NCI-H2107 (cell line): ENCODE data around the gene GNAI1.

Source experiments
- DNase-seq: peaks from one replicate; lab custom pipeline; 2025; lab: John Stamatoyannopoulos, UW

The GNAI1 gene

DNA sequence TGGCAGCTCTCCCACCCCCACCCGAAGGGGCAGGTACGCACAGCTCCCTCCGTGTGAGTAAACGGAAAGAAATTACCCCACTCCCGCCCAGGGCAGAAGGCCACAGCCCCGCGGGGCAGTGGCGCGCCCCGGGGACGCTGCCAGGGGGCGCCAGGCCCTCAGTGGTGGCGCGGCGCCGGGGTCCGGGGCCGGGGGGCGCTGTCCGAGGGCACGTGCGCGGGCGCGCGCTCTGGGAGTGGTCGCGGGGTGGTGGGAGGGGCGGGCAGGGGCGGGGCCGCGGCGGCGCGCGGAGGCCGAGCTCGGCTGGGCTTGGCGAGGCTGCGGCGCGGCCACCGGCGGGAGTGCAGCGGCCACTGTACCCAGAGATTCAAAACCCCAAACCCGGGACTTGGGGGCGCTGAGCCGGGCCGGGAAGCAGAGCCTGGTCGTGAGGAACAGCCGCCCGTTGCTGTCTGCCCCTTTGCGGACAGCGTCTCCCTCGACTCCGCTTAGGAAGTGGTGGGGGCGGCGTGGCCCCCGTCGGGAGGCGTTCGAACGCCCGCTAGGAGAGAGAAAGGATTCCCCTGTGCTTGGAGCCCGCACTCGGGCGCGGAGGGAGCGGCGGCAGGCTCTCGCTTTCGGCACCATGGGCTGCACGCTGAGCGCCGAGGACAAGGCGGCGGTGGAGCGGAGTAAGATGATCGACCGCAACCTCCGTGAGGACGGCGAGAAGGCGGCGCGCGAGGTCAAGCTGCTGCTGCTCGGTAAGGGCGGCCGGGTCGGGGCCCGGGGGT is at the start of gene GNAI1:
TSS of gene GNAI1 (plus strand) at position 296 of the 773 bp plus-strand sequence. CDS start at position 626, 330 bp downstream.
- peak; percentile 75 for DNase-seq

DNA sequence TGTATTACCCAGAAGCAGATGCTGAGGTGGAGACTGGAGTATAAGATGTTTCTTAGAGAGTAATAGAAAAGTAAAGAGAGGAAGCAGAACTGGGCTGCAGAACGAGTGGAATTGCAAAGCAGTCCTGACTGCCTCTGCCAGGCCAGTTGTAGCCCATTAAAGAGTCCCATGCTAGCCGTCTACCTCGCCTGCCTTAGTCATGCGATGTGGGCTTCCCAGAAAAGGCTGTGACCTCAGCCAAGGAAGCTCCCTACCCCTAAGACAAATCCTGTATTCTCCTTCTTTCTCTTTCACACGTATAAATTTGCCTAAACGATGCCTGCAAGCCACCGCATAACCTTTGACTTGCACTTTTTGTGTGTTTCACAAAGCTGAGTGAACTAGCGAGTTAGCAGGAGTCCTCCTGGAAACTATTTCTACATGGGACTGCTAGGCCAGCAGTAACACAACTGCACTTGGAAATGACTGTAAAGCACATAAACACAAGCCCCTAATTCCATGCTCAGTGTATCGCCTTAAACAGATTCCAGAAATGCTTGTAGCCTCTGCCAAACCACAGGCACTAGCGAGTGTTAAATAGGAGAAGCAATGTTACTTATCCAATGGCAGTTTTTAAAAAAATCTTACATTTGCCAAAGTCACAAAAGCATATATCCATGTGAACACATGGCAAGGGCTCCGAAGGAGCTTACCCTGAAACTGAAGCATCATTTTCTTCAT is 47.4 kb upstream of the GNAI1 start:
- DNase-seq = no peak

DNA sequence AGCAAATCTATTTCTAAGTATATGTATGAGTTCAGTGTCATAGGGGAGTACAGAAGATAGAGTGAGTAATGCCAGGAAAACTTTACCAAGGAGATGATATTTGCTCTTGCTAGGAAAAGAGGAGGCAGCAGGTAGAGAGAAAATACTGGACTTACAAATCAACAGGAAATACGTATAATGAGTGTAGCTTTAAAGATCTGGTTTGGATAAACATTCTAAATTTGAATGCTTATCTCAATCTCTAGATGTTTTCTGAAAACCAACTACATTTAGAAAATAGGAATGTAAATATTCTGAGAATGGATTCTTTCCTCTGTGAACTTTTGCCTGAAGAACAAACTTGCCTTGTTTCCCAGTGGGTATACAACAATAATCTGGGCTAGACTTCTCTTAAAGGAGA is 46.9 kb upstream of the GNAI1 start:
- DNase-seq = no peak

DNA sequence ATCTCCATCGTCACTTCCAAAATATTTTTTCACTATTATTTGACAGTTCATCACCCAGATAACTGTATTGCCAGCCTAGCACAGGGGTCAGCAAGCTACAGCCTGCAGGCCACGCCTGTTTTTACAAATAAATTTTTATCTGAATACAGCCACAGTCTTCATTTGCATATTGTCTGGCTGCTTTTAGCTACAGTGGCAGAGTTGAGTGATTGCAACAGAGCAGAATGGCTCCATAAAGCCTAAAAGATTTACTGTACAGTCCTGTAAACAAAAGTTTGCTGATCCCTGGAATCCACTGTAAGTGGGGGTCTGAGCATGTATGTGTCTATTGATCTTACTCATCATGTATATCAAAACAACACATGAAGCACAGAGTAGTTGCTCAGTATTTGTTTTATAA is 45.9 kb upstream of the GNAI1 start:
- DNase-seq = no peak

GRCh38 chr7:80089366-80089765 is 45.3 kb upstream of the GNAI1 start:
- no peak for DNase-seq

- no peak for DNase-seq
These were observed 41.3 kb upstream of the GNAI1 start for GRCh38 chr7:80093349-80093748.

GRCh38 chr7:80095545-80095944 is 39.1 kb upstream of the GNAI1 start:
- no peak for DNase-seq

GRCh38 chr7:80097756-80098155 is 36.9 kb upstream of the GNAI1 start:
- DNase-seq = no peak

DNA sequence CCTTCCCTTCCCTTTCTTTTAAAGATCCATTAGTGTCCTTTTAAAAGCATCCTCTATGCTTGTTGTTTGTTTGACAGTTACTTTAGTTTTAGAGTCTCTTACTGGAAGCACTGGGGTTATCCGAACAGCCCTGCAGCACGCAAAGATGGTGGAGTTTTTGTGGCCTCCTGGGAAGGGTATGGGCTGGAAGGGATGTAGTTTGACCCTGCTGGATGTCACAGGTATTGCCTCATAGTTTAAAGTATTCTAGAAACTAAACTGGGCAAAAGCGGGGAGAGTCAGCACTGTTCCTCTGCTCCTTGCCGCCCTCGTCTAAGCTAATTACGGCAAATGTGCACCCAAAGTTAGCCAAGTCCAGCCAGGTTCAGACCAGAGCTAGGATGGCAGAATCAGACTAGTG is 35.8 kb upstream of the GNAI1 start:
- no peak for DNase-seq

DNA sequence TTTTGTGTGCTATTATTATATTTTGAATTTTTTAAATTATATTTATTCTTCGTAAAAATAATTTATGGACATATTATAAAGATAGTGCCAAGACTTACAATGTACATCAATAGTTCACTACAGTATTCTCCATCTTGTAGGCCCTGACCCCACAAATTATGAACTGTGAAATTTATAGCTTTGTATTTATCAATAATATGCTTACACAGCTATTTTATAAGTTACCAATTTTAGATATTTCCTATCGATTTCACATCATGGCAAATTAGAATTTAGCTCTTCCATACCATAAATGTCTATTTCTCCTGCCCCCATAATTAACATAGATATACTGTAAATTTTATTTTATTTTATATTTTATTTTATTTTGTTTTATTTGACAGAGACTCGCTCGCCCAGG is 34.4 kb upstream of the GNAI1 start:
- no peak for DNase-seq

DNA sequence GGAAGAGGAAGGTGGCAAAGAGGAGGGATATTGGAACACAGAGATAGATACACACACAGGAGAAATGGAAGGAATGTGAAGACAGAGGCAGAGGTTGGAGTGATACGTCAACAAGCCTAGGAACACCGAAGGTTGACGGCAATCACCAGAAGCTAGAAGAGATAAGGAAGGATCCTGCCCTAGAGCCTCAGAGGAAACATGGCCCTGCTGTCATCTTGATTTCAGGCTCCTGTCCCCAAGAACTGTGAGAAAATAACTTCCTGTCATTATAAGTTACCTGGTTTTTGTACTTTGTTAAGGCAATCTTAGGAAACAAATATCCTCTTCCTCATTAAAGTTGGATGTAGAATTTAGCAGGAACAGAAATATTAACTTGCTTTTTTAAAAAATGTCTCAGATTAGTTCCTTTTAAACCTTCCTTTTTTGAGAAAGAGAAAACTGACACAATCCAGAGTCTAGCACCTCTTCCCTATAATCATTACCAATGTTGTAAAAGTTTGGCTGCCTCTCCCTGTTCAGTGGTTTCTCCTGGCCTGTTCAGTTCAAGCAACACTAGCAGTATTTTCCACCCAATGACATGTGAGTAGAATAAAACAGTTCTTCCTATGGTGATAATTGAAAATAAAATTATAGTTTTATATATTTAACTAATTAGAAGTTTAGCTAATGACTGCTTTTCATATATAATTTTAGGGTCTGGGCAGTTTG is 28.8 kb upstream of the GNAI1 start:
- no peak for DNase-seq

GRCh38 chr7:80106498-80107113 is 28.0 kb upstream of the GNAI1 start:
- no peak for DNase-seq

GRCh38 chr7:80107278-80107677 is 27.4 kb upstream of the GNAI1 start:
- no peak for DNase-seq

- no peak for DNase-seq
These were observed 24.3 kb upstream of the GNAI1 start for GRCh38 chr7:80110376-80110775.

DNA sequence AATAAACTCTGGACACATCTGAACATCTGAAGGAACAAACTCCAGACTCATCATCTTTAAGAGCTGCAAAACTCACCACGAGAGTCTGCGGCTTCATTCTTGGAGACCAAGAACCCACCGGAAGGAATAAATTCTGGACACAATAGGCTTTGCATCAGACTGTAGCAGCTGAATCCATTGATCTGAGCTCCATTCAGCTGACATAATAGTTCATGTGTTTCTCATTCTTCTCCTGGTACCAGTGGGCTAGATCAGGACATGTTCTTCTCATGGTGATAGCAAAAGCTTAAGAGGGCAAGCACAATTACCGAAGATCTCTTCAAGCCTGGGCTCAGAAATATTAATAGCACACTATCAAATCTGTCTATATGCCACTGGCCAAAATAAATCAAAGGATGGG is 20.5 kb upstream of the GNAI1 start:
- no peak for DNase-seq

GRCh38 chr7:80124526-80125264 is 9.9 kb upstream of the GNAI1 start:
- DNase-seq = no peak

DNA sequence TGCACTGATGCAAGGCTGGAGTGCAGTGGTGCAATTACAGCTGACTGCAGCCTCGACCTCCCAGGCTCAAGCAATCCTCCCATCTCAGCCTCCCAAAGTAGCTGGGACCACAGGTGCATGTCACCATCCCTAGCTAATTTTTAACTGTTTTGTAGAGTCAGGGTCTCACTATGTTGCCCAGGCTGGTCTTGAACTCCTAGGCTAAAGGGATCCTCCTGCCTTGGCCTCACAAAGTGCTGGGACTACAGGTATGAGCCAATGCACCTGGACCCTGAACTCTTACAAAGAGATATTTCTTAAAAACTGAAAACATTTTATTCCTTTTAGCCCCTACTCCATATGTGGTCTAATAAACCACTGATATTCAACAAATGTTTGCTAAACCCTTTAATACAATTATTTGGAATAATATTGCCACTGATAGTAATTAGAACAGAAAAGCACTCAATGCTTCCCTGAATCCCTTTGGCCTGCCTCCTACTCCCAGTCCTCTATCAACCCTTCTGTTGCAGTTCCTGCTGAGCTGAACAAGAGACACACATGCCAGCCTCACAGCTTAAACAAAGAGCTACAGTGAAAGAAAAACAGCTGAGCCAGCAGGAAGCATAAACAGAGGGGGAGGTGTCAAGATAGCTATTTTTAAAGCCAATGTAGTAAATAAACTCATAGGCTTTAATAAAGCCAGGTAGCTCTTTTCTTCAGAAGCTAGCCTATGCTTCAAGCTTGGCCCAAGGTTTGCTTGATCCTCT is 7.0 kb upstream of the GNAI1 start:
- peak; percentile 68 for DNase-seq

DNA sequence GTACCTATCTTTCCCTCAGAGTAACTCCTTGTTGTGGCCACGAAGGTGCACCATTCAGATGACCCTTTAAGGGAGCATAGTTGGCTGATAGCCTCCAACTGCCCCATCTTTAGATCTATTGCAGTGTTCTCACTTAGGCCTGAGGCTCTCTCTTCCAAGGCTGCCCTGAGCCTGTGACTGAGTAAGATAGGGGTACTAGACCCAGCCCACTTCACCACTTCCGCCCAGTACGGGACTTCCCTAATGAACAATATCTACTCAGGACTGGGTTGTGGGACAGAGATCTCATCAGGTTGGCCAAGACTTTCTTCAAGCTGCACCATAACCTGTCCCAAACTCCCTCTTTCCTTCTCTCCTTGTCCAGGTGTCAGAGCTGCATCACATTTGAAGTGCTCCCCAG is 5.7 kb upstream of the GNAI1 start:
- no peak for DNase-seq

DNA sequence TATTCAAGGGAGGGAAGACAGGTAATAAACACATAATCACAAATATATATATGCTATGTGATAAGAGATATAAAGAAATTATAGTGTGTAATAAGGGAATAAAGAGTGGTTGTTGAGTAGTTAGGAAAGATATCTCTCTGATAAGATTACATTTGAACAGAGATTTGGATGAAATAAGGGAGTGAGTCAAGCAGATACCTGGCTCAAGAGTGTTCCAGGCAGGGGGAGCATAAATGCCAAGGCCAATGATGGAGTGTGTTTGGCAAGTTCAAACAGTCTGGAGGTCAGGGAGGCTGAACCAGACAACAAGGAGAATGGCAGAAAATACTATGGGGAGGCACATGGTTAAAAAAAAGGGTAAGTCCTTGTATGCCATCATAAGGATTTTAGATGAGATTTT is 4.8 kb upstream of the GNAI1 start:
- DNase-seq = no peak

GRCh38 chr7:80131675-80132435 is 2.8 kb upstream of the GNAI1 start:
- DNase-seq = no peak
